Measurements from ENCODE around the gene SLC16A10.

DNA sequence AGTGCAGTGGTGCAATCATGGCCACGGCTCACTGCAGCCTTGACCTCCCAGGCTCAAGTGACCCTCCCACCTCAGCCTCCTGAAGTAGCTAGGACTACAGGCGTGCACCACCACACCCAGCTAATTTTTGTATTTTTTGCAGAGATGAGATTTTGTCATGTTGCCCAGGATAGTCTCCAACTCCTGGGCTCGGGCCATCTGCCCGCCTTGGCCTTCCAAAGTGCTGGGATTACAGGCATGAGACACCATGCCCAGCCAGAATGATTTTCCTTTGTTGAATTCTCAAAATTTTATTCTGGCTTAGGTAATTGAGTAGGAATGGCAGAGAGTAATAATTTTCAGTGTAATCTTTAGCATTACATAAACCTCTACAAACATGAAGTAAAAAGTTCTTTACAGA, 37.1 kb downstream of the SLC16A10 start:
- TF ChIP-seq, protein P1, sequence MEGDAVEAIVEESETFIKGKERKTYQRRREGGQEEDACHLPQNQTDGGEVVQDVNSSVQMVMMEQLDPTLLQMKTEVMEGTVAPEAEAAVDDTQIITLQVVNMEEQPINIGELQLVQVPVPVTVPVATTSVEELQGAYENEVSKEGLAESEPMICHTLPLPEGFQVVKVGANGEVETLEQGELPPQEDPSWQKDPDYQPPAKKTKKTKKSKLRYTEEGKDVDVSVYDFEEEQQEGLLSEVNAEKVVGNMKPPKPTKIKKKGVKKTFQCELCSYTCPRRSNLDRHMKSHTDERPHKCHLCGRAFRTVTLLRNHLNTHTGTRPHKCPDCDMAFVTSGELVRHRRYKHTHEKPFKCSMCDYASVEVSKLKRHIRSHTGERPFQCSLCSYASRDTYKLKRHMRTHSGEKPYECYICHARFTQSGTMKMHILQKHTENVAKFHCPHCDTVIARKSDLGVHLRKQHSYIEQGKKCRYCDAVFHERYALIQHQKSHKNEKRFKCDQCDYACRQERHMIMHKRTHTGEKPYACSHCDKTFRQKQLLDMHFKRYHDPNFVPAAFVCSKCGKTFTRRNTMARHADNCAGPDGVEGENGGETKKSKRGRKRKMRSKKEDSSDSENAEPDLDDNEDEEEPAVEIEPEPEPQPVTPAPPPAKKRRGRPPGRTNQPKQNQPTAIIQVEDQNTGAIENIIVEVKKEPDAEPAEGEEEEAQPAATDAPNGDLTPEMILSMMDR (IDR thresholded peaks at IDR 0.05; ENCODE audit: low read depth, low read length), result no peak
- no peak for TF ChIP-seq EZH2phosphoT487 (IDR thresholded peaks at IDR 0.05; ENCODE audit: low read depth)
